Psoas muscle (tissue), 8 donors: Measurements from ENCODE around the gene GALNT9. TPM values are rescaled to one million over a fixed set of nuclear protein-coding genes. Genes with fewer than 3 reads are reported as not detected.

Experiments
- ATAC-seq, 4 donors: fragments of 200-7000 bp; cut with Tn5 transposase; one replicate each; pipeline ENCODE4 v1.9.1; 2020; ENCODE audit warnings: moderate library complexity in 3 of 4, mild to moderate bottlenecking in 2 of 4
- DNase-seq, 2 donors: peaks; one replicate each; pipeline ENCODE4 v3.0.0-alpha.2; 2020
- H3K27ac ChIP-seq: fragments of 200-600 bp; one replicate; pipeline ENCODE4 v1.8.0; 2022
- H3K27me3 ChIP-seq, 3 donors: fragments of 200-600 bp in 1 of 3; one replicate each; pipeline versions ENCODE4 v1.6.1 to v1.8.0; 2013 to 2022; ENCODE audit warnings: low read length in 2 of 3, mild to moderate bottlenecking in 2 of 3, moderate library complexity in 1 of 3; ENCODE audit not compliant: insufficient read depth in 3 of 3
- H3K36me3 ChIP-seq, 2 donors: fragments of 200-600 bp in 1 of 2; one replicate each; pipeline versions ENCODE4 v1.6.1 to v1.8.0; 2013 to 2022; ENCODE audit warnings: low read depth in 1 of 2, mild to moderate bottlenecking in 1 of 2, moderate library complexity in 1 of 2; ENCODE audit not compliant: insufficient read depth in 1 of 2
- H3K4me1 ChIP-seq: fragments of 200-600 bp; one replicate; pipeline ENCODE4 v1.8.0; 2022
- H3K4me3 ChIP-seq: fragments of 200-600 bp; one replicate; pipeline ENCODE4 v1.8.0; 2022; ENCODE audit warnings: mild to moderate bottlenecking
- H3K9me3 ChIP-seq: fragments of 200-600 bp; one replicate; pipeline ENCODE4 v1.8.0; 2022
- CTCF ChIP-seq: fragments of 200-600 bp; IDR thresholded peaks from one replicate; pipeline ENCODE4 v1.8.0; 2022; ENCODE audit warnings: antibody characterized with exemption
- WGBS, 3 donors: extraction: QIAGEN DNeasy Blood & Tissue Kit; methylation state at CpG; one replicate each; pipeline versions ENCODE4 v1.1.6 to v1.1.7; 2013; 5-methylcytosine and 5-hydroxymethylcytosine counted together
- intact Hi-C, 2 donors: fragments of 100-400 bp; cut with DNase I; formaldehyde crosslinking; loops; one replicate each; pipeline versions ENCODE4 v1.11.0 to v1.14.2; 2022
- polyA plus RNA-seq, 3 donors: library from polyadenylated mRNA; stranded (reverse); fragments of 200-250 nt; gene quantifications; one replicate each; pipeline ENCODE4 v1.2.3, GENCODE V29; 2013
- total RNA-seq, 4 donors: library from RNA; stranded (reverse); fragmentation: NEBNext Ultra II Directional in 2 of 4; extraction: Animal tissue kit (Norgen Biotek cat#: 25700) in 2 of 4; gene quantifications; one replicate each; pipeline versions ENCODE4 v1.2.1 to v1.2.4, GENCODE V29; 2021 to 2023
- donor health status: healthy with polysubstance abuse.
- donor health status: DM: no; HTN: no; CAD: no; lungs with moderate emphysema.
- donor health status: Bipolar disorder and iron deficiency.
- donor health status: healthy.
- donor health status: DM: yes; HTN: yes; CAD: no.
- donor health status: DM: no; HTN: no; CAD: no.
- donor health status: DM: no; HTN: no; CAD: no.
- donor health status: DM: yes; HTN: yes; CAD: no.

The GALNT9 gene
- total and polyA plus RNA-seq, 7 donors: 0.01 to 0.21 (median 0.08) TPM; not detected in 4

- intact Hi-C loops: no loop called here
- no peaks in the 10 kb centered on the region for H3K9me3 ChIP-seq
- no peak for TF ChIP-seq CTCF
- peaks cover 0 to 55% (median 16%) of the 10 kb centered on the region in 3 donors for H3K27me3 ChIP-seq
- no peaks in the 10 kb centered on the region for H3K36me3 ChIP-seq
- H3K4me3 ChIP-seq: no peak overlapping the region
- DNase-seq (peak in 1 of 2 donors; percentile 28), ATAC-seq (no peak)
- no peaks in the 10 kb centered on the region for H3K4me1 ChIP-seq
- 57 to 66% (median 60%) methylated on average over 30 of the region's 30 CpGs for WGBS, 3 donors
- H3K27ac ChIP-seq: no peak overlapping the region
Measured at GRCh38 chr12:132167611-132168310, 161.6 kb downstream of the GALNT9 start.

- intact Hi-C loops: no loop called here
Measured at GRCh38 chr12:132166801-132167591, 162.4 kb downstream of the GALNT9 start.

GRCh38 chr12:132166093-132166492, 163.3 kb downstream of the GALNT9 start:
- Histone ChIP-seq H3K9me3 (no peaks in the 10 kb centered on the region), H3K27me3 (peaks cover 0 to 46% (median 21%) of the 10 kb centered on the region in 3 donors), H3K4me1 (no peaks in the 10 kb centered on the region), H3K4me3 (no peak overlapping the region), H3K36me3 (no peaks in the 10 kb centered on the region), H3K27ac (no peak overlapping the region)
- no peak for TF ChIP-seq CTCF
- DNase-seq (no peak), ATAC-seq (no peak)
- intact Hi-C loops: no loop called here
- 88 to 89% (median 88%) methylated on average over 2 of the region's 2 CpGs for WGBS, 3 donors

More at GRCh38 chr12:132166801-132167591, 162.4 kb downstream of the GALNT9 start:
- no peaks in the 10 kb centered on the region for H3K4me1 ChIP-seq
- DNase-seq (peak in 1 of 2 donors; percentile 39), ATAC-seq (no peak)
- H3K9me3 ChIP-seq: no peaks in the 10 kb centered on the region
- no peak for TF ChIP-seq CTCF
- H3K27ac ChIP-seq: no peak overlapping the region
- H3K27me3 ChIP-seq: peaks cover 0 to 55% (median 19%) of the 10 kb centered on the region in 3 donors
- WGBS, 3 donors: 90 to 95% (median 94%) methylated on average over 10 of the region's 10 CpGs
- H3K4me3 ChIP-seq: no peak overlapping the region
- no peaks in the 10 kb centered on the region for H3K36me3 ChIP-seq

- peaks cover 0 to 46% (median 20%) of the 10 kb centered on the region in 3 donors for H3K27me3 ChIP-seq
- no peaks in the 10 kb centered on the region for H3K9me3 ChIP-seq
- no peaks in the 10 kb centered on the region for H3K36me3 ChIP-seq
- H3K4me1 ChIP-seq: no peaks in the 10 kb centered on the region
- H3K27ac ChIP-seq: no peak overlapping the region
- WGBS, 3 donors: 91 to 94% (median 92%) methylated on average over 6 of the region's 6 CpGs
- intact Hi-C loops: no loop called here
- H3K4me3 ChIP-seq: no peak overlapping the region
- ATAC-seq (no peak), DNase-seq (no peak)
- TF ChIP-seq CTCF: no peak
Measured at GRCh38 chr12:132165584-132165983, 163.8 kb downstream of the GALNT9 start.
